Left forelimb (tissue), 1 donor: ENCODE measurements around the gene HHATL.

Experiments used
- DNase-seq: peaks from one replicate; pipeline ENCODE4 v3.0.0-alpha.2; 2018; ENCODE audit warnings: low spot score

HHATL gene

GRCh38 chr3:42702066-42702951, at the start of gene HHATL:
HHATL (minus strand) TSS chr3:42702798; CDS start chr3:42700826, 1,972 bp downstream.
- DNase-seq = peak; percentile 60

GRCh38 chr3:42751609-42752008, 49.0 kb upstream of the HHATL start:
- no peak for DNase-seq

- DNase-seq = no peak
These were observed 48.2 kb upstream of the HHATL start for GRCh38 chr3:42750834-42751233.

- DNase-seq = no peak
These were observed 47.2 kb upstream of the HHATL start for GRCh38 chr3:42749753-42750231.

GRCh38 chr3:42749025-42749752, 46.6 kb upstream of the HHATL start:
- DNase-seq = no peak

- DNase-seq = no peak
These were observed 45.0 kb upstream of the HHATL start for GRCh38 chr3:42747581-42747980.

- no peak for DNase-seq
These were observed 44.2 kb upstream of the HHATL start for GRCh38 chr3:42746455-42747450.

GRCh38 chr3:42745776-42746454, 43.3 kb upstream of the HHATL start:
- DNase-seq = no peak

GRCh38 chr3:42745291-42745745, 42.7 kb upstream of the HHATL start:
- DNase-seq = no peak

GRCh38 chr3:42743204-42743995, 40.8 kb upstream of the HHATL start:
- no peak for DNase-seq

GRCh38 chr3:42742688-42743087, 40.1 kb upstream of the HHATL start:
- no peak for DNase-seq

- no peak for DNase-seq
These were observed 39.7 kb upstream of the HHATL start for GRCh38 chr3:42742259-42742658.

GRCh38 chr3:42741796-42742195, 39.2 kb upstream of the HHATL start:
- DNase-seq = no peak

- DNase-seq = no peak
These were observed 37.0 kb upstream of the HHATL start for GRCh38 chr3:42739401-42740158.

- no peak for DNase-seq
These were observed 33.9 kb upstream of the HHATL start for GRCh38 chr3:42736531-42736930.

GRCh38 chr3:42736081-42736480, 33.5 kb upstream of the HHATL start:
- no peak for DNase-seq

GRCh38 chr3:42735615-42736014, 33.0 kb upstream of the HHATL start:
- DNase-seq = peak; percentile 52

GRCh38 chr3:42735019-42735418, 32.4 kb upstream of the HHATL start:
- no peak for DNase-seq

- DNase-seq = peak; percentile 53
These were observed 31.8 kb upstream of the HHATL start for GRCh38 chr3:42734263-42734860.
